Endometrial microvascular endothelial cells (primary cell): ENCODE results near the gene BATF. TPM values are rescaled to one million over a fixed set of nuclear protein-coding genes. Genes with fewer than 3 reads are reported as not detected.

Source experiments
- in situ Hi-C: cut with HindIII; loops from 2 replicates; pipeline ENCODE4 v1.10.0; 2017; ENCODE audit warnings: low sequenced_read_pairs, low pct_unique_long_range_greater_than_20kb; ENCODE audit errors: inconsistent ontology term
- total RNA-seq: library from RNA; depleted of rRNA; stranded (reverse); fragments of >200 nt; gene quantifications from one replicate; pipeline ENCODE4 v1.2.3, GENCODE V29; 2015; ENCODE audit errors: inconsistent ontology term

The BATF gene
- total RNA-seq, 1 donor from 2014 or later = not detected

- in situ Hi-C loops = no loop called here
Measured at GRCh38 chr14:75525969-75526368, 3.7 kb downstream of the BATF start.

- in situ Hi-C loops = no loop called here
Measured at GRCh38 chr14:75527449-75528163, 5.3 kb downstream of the BATF start.

GRCh38 chr14:75531256-75531655, 9.0 kb downstream of the BATF start:
- in situ Hi-C loops = no loop called here

- in situ Hi-C loops = no loop called here
Measured at GRCh38 chr14:75531660-75532317, 9.5 kb downstream of the BATF start.

GRCh38 chr14:75533791-75534555, 11.7 kb downstream of the BATF start:
- in situ Hi-C loops = no loop called here

GRCh38 chr14:75535164-75535898, 13.1 kb downstream of the BATF start:
- in situ Hi-C loops = no loop called here

GRCh38 chr14:75537071-75537470, 14.8 kb downstream of the BATF start:
- in situ Hi-C loops = no loop called here

- in situ Hi-C loops = no loop called here
Measured at GRCh38 chr14:75539162-75539560, 16.9 kb downstream of the BATF start.

GRCh38 chr14:75539561-75540478, 17.6 kb downstream of the BATF start:
- in situ Hi-C loops = no loop called here

- in situ Hi-C loops = no loop called here
Measured at GRCh38 chr14:75540479-75540851, 18.2 kb downstream of the BATF start.

- in situ Hi-C loops = no loop called here
Measured at GRCh38 chr14:75542588-75543091, 20.4 kb downstream of the BATF start.

- in situ Hi-C loops = no loop called here
Measured at GRCh38 chr14:75543253-75543652, 21.0 kb downstream of the BATF start.

- in situ Hi-C loops = no loop called here
Measured at GRCh38 chr14:75543786-75544185, 21.5 kb downstream of the BATF start.

GRCh38 chr14:75545907-75546306, 23.6 kb downstream of the BATF start:
- in situ Hi-C loops = no loop called here

- in situ Hi-C loops = no loop called here
Measured at GRCh38 chr14:75547552-75548250, 25.4 kb downstream of the BATF start.

GRCh38 chr14:75548544-75548943, 26.3 kb downstream of the BATF start:
- in situ Hi-C loops = no loop called here

GRCh38 chr14:75549169-75549568, 26.9 kb downstream of the BATF start:
- in situ Hi-C loops = no loop called here

- in situ Hi-C loops = no loop called here
Measured at GRCh38 chr14:75551021-75551420, 28.8 kb downstream of the BATF start.
